Measurements from ENCODE around the gene AFAP1L1.

GRCh38 chr5:149380466-149381121, 108.9 kb downstream of the AFAP1L1 start:
- TF ChIP-seq BACH2 (CRISPR knock-in tag; IDR thresholded peaks at IDR 0.05; ENCODE audit: borderline replicate concordance) = no peak
- TF ChIP-seq PATZ1 (CRISPR knock-in tag; IDR thresholded peaks at IDR 0.05; ENCODE audit: borderline replicate concordance) = no peak
- TF ChIP-seq CSRNP3 (CRISPR knock-in tag; IDR thresholded peaks at IDR 0.05) = no peak
- no peak for TF ChIP-seq OSR1 (CRISPR knock-in tag; IDR thresholded peaks at IDR 0.05)
- no peak for TF ChIP-seq ZFP30 (CRISPR knock-in tag; IDR thresholded peaks at IDR 0.05)
- TF ChIP-seq ISL1 (CRISPR knock-in tag; IDR thresholded peaks at IDR 0.05) = no peak
- no peak for TF ChIP-seq CREB5 (CRISPR knock-in tag; IDR thresholded peaks at IDR 0.05; ENCODE audit: low read depth)
- TF ChIP-seq TCF4 (CRISPR knock-in tag; IDR thresholded peaks at IDR 0.05; ENCODE audit: borderline replicate concordance) = no peak
- TF ChIP-seq ZFP3 (CRISPR knock-in tag; IDR thresholded peaks at IDR 0.05) = no peak
- TF ChIP-seq ZC3H10 (CRISPR knock-in tag; IDR thresholded peaks at IDR 0.05) = no peak
- TF ChIP-seq ZNF70 (CRISPR knock-in tag; IDR thresholded peaks at IDR 0.05) = no peak
- no peak for TF ChIP-seq ARNTL (CRISPR knock-in tag; IDR thresholded peaks at IDR 0.05; ENCODE audit: borderline replicate concordance, low read depth)
- TF ChIP-seq TOX (CRISPR knock-in tag; IDR thresholded peaks at IDR 0.05; ENCODE audit: borderline replicate concordance) = no peak
